GM23338 (cell line): ENCODE measurements around the gene UNC45A. TPM values are rescaled to one million over a fixed set of nuclear protein-coding genes. Genes with fewer than 3 reads are reported as not detected.

Experiments used
- ATAC-seq: fragments of 200-7000 bp; cut with Tn5 transposase; 3 replicates; pipeline ENCODE4 v1.9.1; 2020
- DNase-seq: peaks from one replicate; pipeline ENCODE4 v3.0.0-alpha.2; 2015; ENCODE audit warnings: low spot score
- H2AFZ ChIP-seq: fragments of 200-600 bp; sonication (generic); 2 replicates; pipeline ENCODE4 v1.8.0; 2016; ENCODE audit warnings: antibody characterized with exemption, mild to moderate bottlenecking, moderate library complexity
- H3F3A ChIP-seq: fragments of 200-600 bp; sonication (generic); replicated peaks from 2 replicates; pipeline ENCODE4 v1.8.0; 2017; ENCODE audit warnings: antibody characterized with exemption, mixed run types, low read depth
- H3K27ac ChIP-seq: fragments of 200-600 bp; sonication (generic); 2 replicates; pipeline ENCODE4 v1.6.1; 2016; ENCODE audit warnings: low read depth
- H3K27me3 ChIP-seq: fragments of 200-600 bp; sonication (generic); 2 replicates; pipeline ENCODE4 v1.8.0; 2016; ENCODE audit warnings: mild to moderate bottlenecking, mixed run types, moderate library complexity; ENCODE audit not compliant: insufficient read depth
- H3K36me3 ChIP-seq: fragments of 200-600 bp; sonication (generic); 2 replicates; pipeline ENCODE4 v1.8.0; 2016; ENCODE audit warnings: mild to moderate bottlenecking; ENCODE audit not compliant: insufficient read depth
- H3K4me1 ChIP-seq: fragments of 200-600 bp; sonication (generic); 2 replicates; pipeline ENCODE4 v1.8.0; 2016; ENCODE audit warnings: mild to moderate bottlenecking, moderate library complexity; ENCODE audit not compliant: insufficient read depth
- H3K4me2 ChIP-seq: fragments of 200-600 bp; sonication (generic); 2 replicates; pipeline ENCODE4 v1.7.1; 2017; ENCODE audit warnings: mixed run types
- H3K4me3 ChIP-seq: fragments of 200-600 bp; sonication (generic); 2 replicates; pipeline ENCODE4 v1.6.1; 2016; ENCODE audit warnings: mixed run types
- H3K79me2 ChIP-seq: fragments of 200-600 bp; sonication (generic); replicated peaks from 2 replicates; pipeline ENCODE4 v1.8.0; 2017; ENCODE audit warnings: mild to moderate bottlenecking; ENCODE audit not compliant: insufficient read depth
- H3K9me2 ChIP-seq: fragments of 200-600 bp; sonication (generic); 2 replicates; pipeline ENCODE4 v1.8.0; 2017; ENCODE audit not compliant: insufficient read depth
- H4K20me1 ChIP-seq: fragments of 200-600 bp; sonication (generic); replicated peaks from 2 replicates; pipeline ENCODE4 v1.8.0; 2017; ENCODE audit warnings: mild to moderate bottlenecking; ENCODE audit not compliant: insufficient read depth
- H3K27ac Mint-ChIP-seq: 2 replicates; pipeline ENCODE4 v1.8.0; 2020; ENCODE audit warnings: inconsistent platforms, mild to moderate bottlenecking, moderate library complexity, mixed read lengths
- H3K27me3 Mint-ChIP-seq: 3 replicates; pipeline ENCODE4 v1.8.0; 2022; ENCODE audit warnings: low read depth, mild to moderate bottlenecking, moderate library complexity, mixed read lengths, inconsistent platforms; ENCODE audit not compliant: insufficient read depth, poor library complexity
- H3K36me3 Mint-ChIP-seq: 3 replicates; pipeline ENCODE4 v1.8.0; 2021; ENCODE audit warnings: low read depth, mild to moderate bottlenecking, inconsistent platforms, moderate library complexity, mixed read lengths
- H3K4me1 Mint-ChIP-seq: 3 replicates; pipeline ENCODE4 v1.8.0; 2020; ENCODE audit warnings: mild to moderate bottlenecking, inconsistent platforms, mixed read lengths
- H3K4me3 Mint-ChIP-seq: 3 replicates; pipeline ENCODE4 v1.8.0; 2021; ENCODE audit warnings: moderate library complexity, mild to moderate bottlenecking, inconsistent platforms, mixed read lengths
- H3K9me3 Mint-ChIP-seq: 3 replicates; pipeline ENCODE4 v1.8.0; 2020; ENCODE audit warnings: moderate library complexity, mild to moderate bottlenecking, inconsistent platforms, mixed read lengths
- CREB1 ChIP-seq: fragments of 250-450 bp; sonication (Bioruptor Pico); IDR thresholded peaks from 2 replicates; pipeline ENCODE4 v1.5.0; 2020; ENCODE audit warnings: low read depth, mild to moderate bottlenecking, moderate library complexity
- EZH2 ChIP-seq: fragments of 200-600 bp; sonication (generic); IDR thresholded peaks from one replicate; pipeline ENCODE4 v1.8.0; 2017; ENCODE audit warnings: antibody characterized with exemption, mild to moderate bottlenecking, low read depth; ENCODE audit not compliant: unreplicated experiment
- EZH2phosphoT487 ChIP-seq: fragments of 200-600 bp; sonication (generic); IDR thresholded peaks from one replicate; pipeline ENCODE4 v1.8.1; 2018; ENCODE audit warnings: antibody characterized with exemption; ENCODE audit not compliant: unreplicated experiment
- JUNB ChIP-seq: IDR thresholded peaks from one replicate; pipeline ENCODE4 v1.6.1; 2016; ENCODE audit warnings: antibody characterized with exemption; ENCODE audit not compliant: unreplicated experiment
- NANOG ChIP-seq: IDR thresholded peaks from 2 replicates; pipeline ENCODE4 v1.6.1; 2016; ENCODE audit warnings: antibody characterized with exemption, borderline replicate concordance
- POLR2AphosphoS5 ChIP-seq: IDR thresholded peaks from 2 replicates; pipeline ENCODE4 v1.6.1; 2016; ENCODE audit warnings: antibody characterized with exemption, low read depth
- STAT1 ChIP-seq: IDR thresholded peaks from one replicate; pipeline ENCODE4 v1.6.1; 2016; ENCODE audit warnings: antibody characterized with exemption; ENCODE audit not compliant: unreplicated experiment
- ZNF114 ChIP-seq: fragments of 250-450 bp; sonication (Bioruptor Pico); IDR thresholded peaks from 2 replicates; pipeline ENCODE4 v1.5.0; 2020; ENCODE audit warnings: mild to moderate bottlenecking, moderate library complexity
- ZNF331 ChIP-seq: fragments of 250-450 bp; sonication (Bioruptor Pico); IDR thresholded peaks from 2 replicates; pipeline ENCODE4 v1.5.0; 2020; ENCODE audit warnings: low read depth, mild to moderate bottlenecking, moderate library complexity
- polyA plus RNA-seq: library from polyadenylated mRNA; unstranded; fragments of >200 nt; fragmentation: Nextera tagmentation; extraction: Ambion mirVana; gene quantifications from 2 replicates; pipeline ENCODE4 v1.2.1, GENCODE V29; 2016
- total RNA-seq: library from RNA; depleted of rRNA; stranded (reverse); fragments of >200 nt; shearing (Covaris generic); gene quantifications from 2 replicates; pipeline ENCODE4 v1.2.3, GENCODE V29; 2014
- TF ChIP-seq, protein P1 (sequence below), 2 experiments: fragments of 200-600 bp in 1 of 2; sonication (generic) in 1 of 2; conservative IDR thresholded peaks; 2 replicates each; pipeline versions ENCODE4 v1.5.1 to v1.6.1; 2016 to 2017; ENCODE audit warnings: antibody characterized with exemption in 2 of 2, low read depth in 2 of 2, mild to moderate bottlenecking in 2 of 2, moderate library complexity in 1 of 2
- TF ChIP-seq, protein P2 (sequence below): IDR thresholded peaks from 2 replicates; pipeline ENCODE4 v1.6.1; 2016; ENCODE audit warnings: antibody characterized with exemption
- TF ChIP-seq, protein P3 (sequence below): IDR thresholded peaks from one replicate; pipeline ENCODE4 v1.6.1; 2018; ENCODE audit warnings: antibody characterized with exemption; ENCODE audit not compliant: unreplicated experiment

The UNC45A gene
- total and polyA plus RNA-seq, 2 experiments from 2014 or later: 40.2 to 86.8 TPM

DNA sequence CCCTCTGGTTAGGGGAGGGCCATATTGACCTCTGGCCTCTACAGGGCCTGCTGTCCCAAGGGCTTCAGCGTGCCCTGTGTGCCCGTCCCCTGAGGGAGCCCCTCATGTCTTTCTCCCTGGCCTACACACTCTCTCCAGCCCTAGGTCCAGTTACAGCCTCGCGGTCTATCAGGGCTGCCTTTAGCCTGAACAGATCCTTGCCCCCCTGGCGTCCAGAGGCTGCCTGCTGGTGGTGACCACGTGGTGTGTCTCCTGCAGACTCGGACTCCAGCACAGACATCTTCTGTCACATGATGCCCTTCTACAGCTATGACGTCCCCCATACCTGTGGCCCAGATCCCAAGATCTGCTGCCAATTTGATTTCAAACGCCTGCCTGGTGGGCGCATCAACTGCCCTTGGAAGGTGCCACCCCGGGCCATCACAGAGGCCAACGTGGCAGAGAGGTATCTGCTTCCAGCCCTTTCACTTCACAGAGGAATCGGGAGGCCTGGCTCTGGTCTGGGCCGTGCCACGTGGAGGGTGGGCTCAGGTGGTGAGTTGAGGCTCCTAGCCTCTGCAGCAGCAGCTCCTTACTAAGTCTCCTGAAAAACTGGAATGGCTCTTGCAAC, 27.9 kb upstream of the UNC45A start (continued):
- no peak for TF ChIP-seq POLR2AphosphoS5
- TF ChIP-seq, protein P1, sequence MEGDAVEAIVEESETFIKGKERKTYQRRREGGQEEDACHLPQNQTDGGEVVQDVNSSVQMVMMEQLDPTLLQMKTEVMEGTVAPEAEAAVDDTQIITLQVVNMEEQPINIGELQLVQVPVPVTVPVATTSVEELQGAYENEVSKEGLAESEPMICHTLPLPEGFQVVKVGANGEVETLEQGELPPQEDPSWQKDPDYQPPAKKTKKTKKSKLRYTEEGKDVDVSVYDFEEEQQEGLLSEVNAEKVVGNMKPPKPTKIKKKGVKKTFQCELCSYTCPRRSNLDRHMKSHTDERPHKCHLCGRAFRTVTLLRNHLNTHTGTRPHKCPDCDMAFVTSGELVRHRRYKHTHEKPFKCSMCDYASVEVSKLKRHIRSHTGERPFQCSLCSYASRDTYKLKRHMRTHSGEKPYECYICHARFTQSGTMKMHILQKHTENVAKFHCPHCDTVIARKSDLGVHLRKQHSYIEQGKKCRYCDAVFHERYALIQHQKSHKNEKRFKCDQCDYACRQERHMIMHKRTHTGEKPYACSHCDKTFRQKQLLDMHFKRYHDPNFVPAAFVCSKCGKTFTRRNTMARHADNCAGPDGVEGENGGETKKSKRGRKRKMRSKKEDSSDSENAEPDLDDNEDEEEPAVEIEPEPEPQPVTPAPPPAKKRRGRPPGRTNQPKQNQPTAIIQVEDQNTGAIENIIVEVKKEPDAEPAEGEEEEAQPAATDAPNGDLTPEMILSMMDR (conservative IDR thresholded peaks at IDR 0.05; ENCODE audit: low read depth in 2 of 2): no peak
- no peak for TF ChIP-seq JUNB
- no peak for TF ChIP-seq ZNF331 (CRISPR knock-in tag)
- TF ChIP-seq, protein P2, sequence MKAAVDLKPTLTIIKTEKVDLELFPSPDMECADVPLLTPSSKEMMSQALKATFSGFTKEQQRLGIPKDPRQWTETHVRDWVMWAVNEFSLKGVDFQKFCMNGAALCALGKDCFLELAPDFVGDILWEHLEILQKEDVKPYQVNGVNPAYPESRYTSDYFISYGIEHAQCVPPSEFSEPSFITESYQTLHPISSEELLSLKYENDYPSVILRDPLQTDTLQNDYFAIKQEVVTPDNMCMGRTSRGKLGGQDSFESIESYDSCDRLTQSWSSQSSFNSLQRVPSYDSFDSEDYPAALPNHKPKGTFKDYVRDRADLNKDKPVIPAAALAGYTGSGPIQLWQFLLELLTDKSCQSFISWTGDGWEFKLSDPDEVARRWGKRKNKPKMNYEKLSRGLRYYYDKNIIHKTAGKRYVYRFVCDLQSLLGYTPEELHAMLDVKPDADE: no peak
- no peak for TF ChIP-seq STAT1
- TF ChIP-seq EZH2: no peak
- no peak for TF ChIP-seq CREB1 (CRISPR knock-in tag)

DNA sequence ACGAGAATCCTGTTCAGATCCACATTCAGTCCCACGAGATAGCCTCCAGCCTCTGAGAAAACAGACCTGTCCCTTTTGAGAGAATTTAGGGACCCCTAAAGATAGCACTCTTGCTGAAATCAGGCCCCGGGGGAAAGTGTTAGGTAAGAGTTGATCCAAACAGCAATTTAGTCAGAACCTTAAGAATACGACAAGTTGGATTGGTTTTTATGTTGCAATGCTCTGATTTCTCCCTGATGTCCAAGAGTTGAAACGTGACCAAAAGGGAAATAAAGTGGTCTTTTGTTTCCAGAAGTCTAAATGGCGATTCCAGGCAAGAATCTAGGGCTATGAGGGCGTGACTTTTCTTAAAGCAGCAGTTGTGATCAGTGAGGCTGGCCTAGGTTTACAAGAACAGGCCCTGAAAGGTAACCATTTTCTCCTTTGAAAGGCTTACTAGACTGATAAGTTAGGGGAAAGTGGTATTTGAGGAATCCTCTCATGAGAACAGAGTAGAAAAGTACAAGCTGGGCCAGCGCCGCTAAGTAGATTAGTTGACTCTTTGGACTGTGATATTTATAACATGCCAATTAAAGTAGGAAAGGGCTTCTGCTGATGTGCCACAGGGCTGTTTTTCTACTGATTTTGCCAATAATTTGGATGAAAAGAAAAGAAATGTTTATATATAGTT, 27.1 kb upstream of the UNC45A start:
- H3K27ac ChIP-seq: no peak overlapping the region
- no peak overlapping the region for H2AFZ ChIP-seq
- H3K36me3 ChIP-seq: no peaks in the 10 kb centered on the region
- H3K4me3 Mint-ChIP-seq: no peak overlapping the region
- no peak overlapping the region for H3K4me2 ChIP-seq
- H4K20me1 ChIP-seq: no peaks in the 10 kb centered on the region
- no peaks in the 10 kb centered on the region for H3K9me2 ChIP-seq
- no peaks in the 10 kb centered on the region for H3K79me2 ChIP-seq
- ATAC-seq (no peak), DNase-seq (no peak)
- no peak overlapping the region for H3K4me3 ChIP-seq
- peaks cover 11% of the 10 kb centered on the region; the same call in 1 of the 2 replicates for H3K4me1 ChIP-seq
- H3K4me1 Mint-ChIP-seq: peaks cover 2% of the 10 kb centered on the region
- H3K27me3 Mint-ChIP-seq: peaks cover 17% of the 10 kb centered on the region
- H3K36me3 Mint-ChIP-seq: peaks cover 14% of the 10 kb centered on the region
- H3K9me3 Mint-ChIP-seq: no peaks in the 10 kb centered on the region
- peaks cover 8% of the 10 kb centered on the region; the same call in 1 of the 2 replicates for H3F3A ChIP-seq
- H3K27ac Mint-ChIP-seq: no peak overlapping the region
- H3K27me3 ChIP-seq: peaks cover 20% of the 10 kb centered on the region
- TF ChIP-seq, protein P3, sequence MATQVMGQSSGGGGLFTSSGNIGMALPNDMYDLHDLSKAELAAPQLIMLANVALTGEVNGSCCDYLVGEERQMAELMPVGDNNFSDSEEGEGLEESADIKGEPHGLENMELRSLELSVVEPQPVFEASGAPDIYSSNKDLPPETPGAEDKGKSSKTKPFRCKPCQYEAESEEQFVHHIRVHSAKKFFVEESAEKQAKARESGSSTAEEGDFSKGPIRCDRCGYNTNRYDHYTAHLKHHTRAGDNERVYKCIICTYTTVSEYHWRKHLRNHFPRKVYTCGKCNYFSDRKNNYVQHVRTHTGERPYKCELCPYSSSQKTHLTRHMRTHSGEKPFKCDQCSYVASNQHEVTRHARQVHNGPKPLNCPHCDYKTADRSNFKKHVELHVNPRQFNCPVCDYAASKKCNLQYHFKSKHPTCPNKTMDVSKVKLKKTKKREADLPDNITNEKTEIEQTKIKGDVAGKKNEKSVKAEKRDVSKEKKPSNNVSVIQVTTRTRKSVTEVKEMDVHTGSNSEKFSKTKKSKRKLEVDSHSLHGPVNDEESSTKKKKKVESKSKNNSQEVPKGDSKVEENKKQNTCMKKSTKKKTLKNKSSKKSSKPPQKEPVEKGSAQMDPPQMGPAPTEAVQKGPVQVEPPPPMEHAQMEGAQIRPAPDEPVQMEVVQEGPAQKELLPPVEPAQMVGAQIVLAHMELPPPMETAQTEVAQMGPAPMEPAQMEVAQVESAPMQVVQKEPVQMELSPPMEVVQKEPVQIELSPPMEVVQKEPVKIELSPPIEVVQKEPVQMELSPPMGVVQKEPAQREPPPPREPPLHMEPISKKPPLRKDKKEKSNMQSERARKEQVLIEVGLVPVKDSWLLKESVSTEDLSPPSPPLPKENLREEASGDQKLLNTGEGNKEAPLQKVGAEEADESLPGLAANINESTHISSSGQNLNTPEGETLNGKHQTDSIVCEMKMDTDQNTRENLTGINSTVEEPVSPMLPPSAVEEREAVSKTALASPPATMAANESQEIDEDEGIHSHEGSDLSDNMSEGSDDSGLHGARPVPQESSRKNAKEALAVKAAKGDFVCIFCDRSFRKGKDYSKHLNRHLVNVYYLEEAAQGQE: no peak
- TF ChIP-seq, protein P1 (conservative IDR thresholded peaks at IDR 0.05; ENCODE audit: low read depth in 2 of 2): no peak
- TF ChIP-seq EZH2: no peak
- no peak for TF ChIP-seq EZH2phosphoT487
- no peak for TF ChIP-seq POLR2AphosphoS5
- TF ChIP-seq ZNF114 (CRISPR knock-in tag): no peak
- no peak for TF ChIP-seq NANOG
- TF ChIP-seq, protein P2: no peak
- TF ChIP-seq STAT1: no peak
- no peak for TF ChIP-seq JUNB
- no peak for TF ChIP-seq CREB1 (CRISPR knock-in tag)
- TF ChIP-seq ZNF331 (CRISPR knock-in tag): no peak
